NB4 (cell line): Measurements from ENCODE around the gene NUB1.

Source experiments
- MYC ChIP-seq: IDR thresholded peaks from 2 replicates; pipeline ENCODE4 v1.6.1; 2011; ENCODE audit warnings: low read depth, low read length
- TF ChIP-seq, protein P1 (sequence below): IDR thresholded peaks from one replicate; pipeline ENCODE4 v1.5.1; 2012; ENCODE audit warnings: low read depth, low read length

DNA sequence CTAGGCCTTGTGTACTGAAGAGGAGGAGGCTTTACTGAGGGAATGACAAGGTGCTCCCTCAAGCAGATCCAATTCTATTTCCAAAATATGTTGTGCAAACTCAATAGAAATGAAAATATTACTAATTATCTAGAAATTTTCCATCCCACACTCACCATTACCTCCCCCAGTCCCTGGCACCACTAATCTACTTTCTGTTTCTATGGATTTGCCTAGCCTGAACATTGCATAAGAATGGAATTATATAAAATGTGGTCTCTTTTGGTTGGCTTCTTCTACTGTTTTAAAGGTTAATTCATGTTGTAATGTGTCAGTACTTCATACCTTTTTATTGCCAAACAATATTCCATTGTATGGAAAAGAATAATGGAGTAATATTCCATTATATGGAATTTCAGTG, 18.7 kb upstream of the NUB1 start:
- no peak for TF ChIP-seq MYC
- TF ChIP-seq, protein P1, sequence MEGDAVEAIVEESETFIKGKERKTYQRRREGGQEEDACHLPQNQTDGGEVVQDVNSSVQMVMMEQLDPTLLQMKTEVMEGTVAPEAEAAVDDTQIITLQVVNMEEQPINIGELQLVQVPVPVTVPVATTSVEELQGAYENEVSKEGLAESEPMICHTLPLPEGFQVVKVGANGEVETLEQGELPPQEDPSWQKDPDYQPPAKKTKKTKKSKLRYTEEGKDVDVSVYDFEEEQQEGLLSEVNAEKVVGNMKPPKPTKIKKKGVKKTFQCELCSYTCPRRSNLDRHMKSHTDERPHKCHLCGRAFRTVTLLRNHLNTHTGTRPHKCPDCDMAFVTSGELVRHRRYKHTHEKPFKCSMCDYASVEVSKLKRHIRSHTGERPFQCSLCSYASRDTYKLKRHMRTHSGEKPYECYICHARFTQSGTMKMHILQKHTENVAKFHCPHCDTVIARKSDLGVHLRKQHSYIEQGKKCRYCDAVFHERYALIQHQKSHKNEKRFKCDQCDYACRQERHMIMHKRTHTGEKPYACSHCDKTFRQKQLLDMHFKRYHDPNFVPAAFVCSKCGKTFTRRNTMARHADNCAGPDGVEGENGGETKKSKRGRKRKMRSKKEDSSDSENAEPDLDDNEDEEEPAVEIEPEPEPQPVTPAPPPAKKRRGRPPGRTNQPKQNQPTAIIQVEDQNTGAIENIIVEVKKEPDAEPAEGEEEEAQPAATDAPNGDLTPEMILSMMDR, result no peak
